ENCODE results near the gene KCNK5.

GRCh38 chr6:39172377-39172757 lies 56.9 kb downstream of the KCNK5 start:
- TF ChIP-seq CTCF (IDR thresholded peaks at IDR 0.05; ENCODE audit: borderline replicate concordance, extremely low read depth, low read length, poor library complexity, severe bottlenecking) (no peak), EZH2 (IDR thresholded peaks at IDR 0.05; ENCODE audit: borderline replicate concordance, low read depth, low read length, severe bottlenecking) (no peak)
